HG03469 (cell line): Measurements from ENCODE around the gene GDF9.

Experiments used
- ATAC-seq: cut with Tn5 transposase; IDR thresholded peaks from one replicate; pipeline ENCODE4 v1.9.1; 2021; ENCODE audit warnings: mild to moderate bottlenecking, moderate library complexity, moderate number of reproducible peaks; ENCODE audit not compliant: unreplicated experiment

The GDF9 gene

GRCh38 chr5:132839426-132840301 lies 26.6 kb downstream of the GDF9 start:
- no peak for ATAC-seq

GRCh38 chr5:132838516-132839282 lies 27.6 kb downstream of the GDF9 start:
- ATAC-seq = no peak

- ATAC-seq = no peak
Observed at GRCh38 chr5:132837868-132838267, 28.4 kb downstream of the GDF9 start.

- ATAC-seq = no peak
Observed at GRCh38 chr5:132836852-132837251, 29.4 kb downstream of the GDF9 start.

GRCh38 chr5:132834057-132834456 lies 32.2 kb downstream of the GDF9 start:
- no peak for ATAC-seq

GRCh38 chr5:132832612-132833011 lies 33.7 kb downstream of the GDF9 start:
- no peak for ATAC-seq

- no peak for ATAC-seq
Observed at GRCh38 chr5:132831095-132831860, 35.0 kb downstream of the GDF9 start.

GRCh38 chr5:132830436-132831094 lies 35.7 kb downstream of the GDF9 start, which contains the start of gene SHROOM1:
TSS of gene SHROOM1 (minus strand) at chr5:132830647. CDS start at chr5:132826140, 4,507 bp downstream.
- peak; percentile 39 for ATAC-seq

- peak; percentile 37 for ATAC-seq
Observed at GRCh38 chr5:132829742-132830435, 36.4 kb downstream of the GDF9 start.

- ATAC-seq = no peak
Observed at GRCh38 chr5:132828846-132829494, 37.3 kb downstream of the GDF9 start.

- ATAC-seq = no peak
Observed at GRCh38 chr5:132827943-132828673, 38.2 kb downstream of the GDF9 start.

GRCh38 chr5:132826424-132827082 lies 39.7 kb downstream of the GDF9 start:
- ATAC-seq = no peak

GRCh38 chr5:132825834-132826391 lies 40.4 kb downstream of the GDF9 start:
- no peak for ATAC-seq

- no peak for ATAC-seq
Observed at GRCh38 chr5:132825033-132825833, 41.0 kb downstream of the GDF9 start.

- no peak for ATAC-seq
Observed at GRCh38 chr5:132824426-132824825, 41.8 kb downstream of the GDF9 start.

GRCh38 chr5:132823481-132824050 lies 42.7 kb downstream of the GDF9 start:
- no peak for ATAC-seq
